Esophagus muscularis mucosa (tissue), 3 donors: ENCODE results near the gene BTBD9.

Experiments used
- CTCF ChIP-seq, 3 experiments: fragments of 200-600 bp in 2 of 3; fragments of 450-650 bp in 1 of 3; sonication (generic) in 2 of 3; IDR thresholded peaks; one replicate each; pipeline ENCODE4 v1.5.1; 2017 to 2019; ENCODE audit warnings: antibody characterized with exemption in 3 of 3, mild to moderate bottlenecking in 2 of 3, moderate library complexity in 1 of 3
- EP300 ChIP-seq: sonication (generic); formaldehyde crosslinking; IDR thresholded peaks from one replicate; pipeline ENCODE4 v1.6.1; 2017; ENCODE audit warnings: antibody characterized with exemption

GRCh38 chr6:38673397-38674165 lies 33.9 kb upstream of the BTBD9 start:
- TF ChIP-seq CTCF (IDR thresholded peaks at IDR 0.05), result no peak
- no peak for TF ChIP-seq EP300
